SK-N-SH (cell line): ENCODE measurements around the gene VMP1. TPM values are rescaled to one million over a fixed set of nuclear protein-coding genes. Genes with fewer than 3 reads are reported as not detected.

Experiments
- CTCF ChIA-PET: fragments of 300-600, 350-600 bp; formaldehyde crosslinking; extraction: SDS; loops from one replicate; lab custom pipeline; 2021; lab: Yijun Ruan, JAX
- POLR2A ChIA-PET: fragments of 350-600 bp; sonication (Branson Sonifier 250); formaldehyde crosslinking; extraction: SDS; loops from one replicate; lab custom pipeline; 2020; ENCODE audit warnings: antibody characterized with exemption, inconsistent platforms; lab: Yijun Ruan, JAX
- DNase-seq: peaks from one replicate; pipeline ENCODE4 v3.0.0; 2012
- H2AFZ ChIP-seq: fragments of 200-600 bp; sonication (generic); 2 replicates; pipeline ENCODE4 v1.8.1; 2016; ENCODE audit warnings: antibody characterized with exemption, mild to moderate bottlenecking, low read depth
- H3F3A ChIP-seq: fragments of 200-600 bp; sonication (generic); replicated peaks from 2 replicates; pipeline ENCODE3; 2016; ENCODE audit warnings: antibody characterized with exemption, mild to moderate bottlenecking; ENCODE audit not compliant: insufficient read depth
- H3K27ac ChIP-seq, 2 experiments: fragments of 200-500 bp in 1 of 2; fragments of 200-600 bp in 1 of 2; sonication (Bioruptor generic) in 1 of 2; sonication (generic), shearing (Covaris generic) in 1 of 2; 2 replicates each; pipeline versions ENCODE4 v1.5.1 to v1.6.1; 2014 to 2016; ENCODE audit warnings: low read depth in 2 of 2, inconsistent platforms in 1 of 2, low read length in 1 of 2, mild to moderate bottlenecking in 1 of 2, mixed read lengths in 1 of 2
- H3K27me3 ChIP-seq: fragments of 200-600 bp; sonication (generic), shearing (Covaris generic); 2 replicates; pipeline ENCODE4 v1.6.1; 2016; ENCODE audit warnings: mixed run types; ENCODE audit not compliant: insufficient read depth
- H3K36me3 ChIP-seq, 2 experiments: fragments of 200-500 bp in 1 of 2; fragments of 200-600 bp in 1 of 2; sonication (Bioruptor generic) in 1 of 2; sonication (generic) in 1 of 2; replicated peaks in 1 of 2; 2 replicates each; pipeline versions ENCODE3 to v1.5.1; 2014 to 2016; ENCODE audit warnings: low read length in 1 of 2, mild to moderate bottlenecking in 1 of 2; ENCODE audit not compliant: insufficient read depth in 2 of 2, control insufficient read depth in 1 of 2
- H3K4me1 ChIP-seq, 2 experiments: fragments of 200-500 bp in 1 of 2; fragments of 200-600 bp in 1 of 2; sonication (Bioruptor generic) in 1 of 2; sonication (generic), shearing (Covaris generic) in 1 of 2; 2 replicates each; pipeline versions ENCODE4 v1.5.1 to v1.6.1; 2014 to 2016; ENCODE audit warnings: low read depth in 1 of 2, low read length in 1 of 2, mixed run types in 1 of 2; ENCODE audit not compliant: insufficient read depth in 2 of 2, control insufficient read depth in 1 of 2
- H3K4me2 ChIP-seq: fragments of 200-600 bp; sonication (generic), shearing (Covaris generic); 2 replicates; pipeline ENCODE4 v1.6.1; 2017; ENCODE audit warnings: mixed run types
- H3K4me3 ChIP-seq, 2 experiments: fragments of 200-500 bp in 1 of 2; fragments of 200-600 bp in 1 of 2; sonication (Bioruptor generic) in 1 of 2; sonication (generic), shearing (Covaris generic) in 1 of 2; 2 replicates each; pipeline versions ENCODE4 v1.5.1 to v1.8.1; 2014 to 2016; ENCODE audit warnings: low read depth in 2 of 2, inconsistent platforms in 1 of 2, low read length in 1 of 2, mild to moderate bottlenecking in 1 of 2, mixed read lengths in 1 of 2, moderate library complexity in 1 of 2
- H3K79me2 ChIP-seq: fragments of 200-600 bp; sonication (generic); 2 replicates; pipeline ENCODE4 v1.8.1; 2017; ENCODE audit warnings: mild to moderate bottlenecking; ENCODE audit not compliant: insufficient read depth
- H3K9ac ChIP-seq: fragments of 200-600 bp; sonication (generic); 2 replicates; pipeline ENCODE4 v1.6.1; 2017; ENCODE audit warnings: mixed run types
- H3K9me2 ChIP-seq: fragments of 200-600 bp; sonication (generic); 2 replicates; pipeline ENCODE4 v1.6.1; 2017; ENCODE audit warnings: mixed run types
- H3K9me3 ChIP-seq: fragments of 200-600 bp; sonication (generic); 2 replicates; pipeline ENCODE4 v1.6.1; 2017; ENCODE audit warnings: mixed run types, mild to moderate bottlenecking, moderate library complexity
- H4K20me1 ChIP-seq: fragments of 200-600 bp; sonication (generic); 2 replicates; pipeline ENCODE4 v1.6.1; 2017; ENCODE audit warnings: mild to moderate bottlenecking, mixed run types; ENCODE audit not compliant: insufficient read depth
- FOSL2 ChIP-seq: IDR thresholded peaks from 2 replicates; pipeline ENCODE4 v1.4.0; 2012; ENCODE audit warnings: low read depth, mild to moderate bottlenecking, moderate library complexity, borderline replicate concordance
- GABPA ChIP-seq: IDR thresholded peaks from 2 replicates; pipeline ENCODE4 v1.4.0; 2012; ENCODE audit warnings: low read depth, mild to moderate bottlenecking
- IRF3 ChIP-seq: fragments of 150-350 bp; IDR thresholded peaks from 2 replicates; pipeline ENCODE4 v1.6.1; 2016; ENCODE audit warnings: mild to moderate bottlenecking, low read depth, low read length
- JUND ChIP-seq: IDR thresholded peaks from 2 replicates; pipeline ENCODE4 v1.4.0; 2012
- MAX ChIP-seq: IDR thresholded peaks from 2 replicates; pipeline ENCODE4 v1.4.0; 2012; ENCODE audit warnings: low read depth
- MEF2A ChIP-seq: IDR thresholded peaks from 2 replicates; pipeline ENCODE4 v1.4.0; 2012; ENCODE audit warnings: low read depth, borderline replicate concordance
- POLR2AphosphoS5 ChIP-seq: IDR thresholded peaks from 2 replicates; pipeline ENCODE4 v1.6.1; 2012; ENCODE audit warnings: low read depth, low read length
- RAD21 ChIP-seq: IDR thresholded peaks from 2 replicates; pipeline ENCODE4 v1.6.1; 2012; ENCODE audit warnings: mild to moderate bottlenecking, low read length
- REST ChIP-seq: IDR thresholded peaks from 2 replicates; pipeline ENCODE4 v1.6.1; 2012; ENCODE audit warnings: mild to moderate bottlenecking, low read depth, low read length, moderate library complexity
- RFX5 ChIP-seq: IDR thresholded peaks from 2 replicates; pipeline ENCODE4 v1.6.1; 2012; ENCODE audit warnings: mild to moderate bottlenecking, improper control_type of control experiment, low read length
- SMC3 ChIP-seq: IDR thresholded peaks from 2 replicates; pipeline ENCODE4 v1.6.1; 2012; ENCODE audit warnings: low read depth, low read length, improper control_type of control experiment
- TAF1 ChIP-seq: IDR thresholded peaks from 2 replicates; pipeline ENCODE4 v1.6.1; 2012; ENCODE audit warnings: low read depth, mild to moderate bottlenecking, low read length, moderate library complexity, borderline replicate concordance
- TCF12 ChIP-seq: IDR thresholded peaks from 2 replicates; pipeline ENCODE4 v1.4.0; 2012
- TEAD4 ChIP-seq: IDR thresholded peaks from 2 replicates; pipeline ENCODE4 v1.4.0; 2012; ENCODE audit warnings: mild to moderate bottlenecking, borderline replicate concordance; ENCODE audit not compliant: insufficient read depth
- USF1 ChIP-seq: IDR thresholded peaks from 2 replicates; pipeline ENCODE4 v1.4.0; 2012; ENCODE audit warnings: low read depth, borderline replicate concordance
- YY1 ChIP-seq: IDR thresholded peaks from 2 replicates; pipeline ENCODE4 v1.4.0; 2012; ENCODE audit warnings: low read depth, mild to moderate bottlenecking
- ZBTB33 ChIP-seq: IDR thresholded peaks from 2 replicates; pipeline ENCODE4 v1.4.0; 2012; ENCODE audit warnings: low read depth, borderline replicate concordance
- WGBS: methylation state at CpG from one replicate; pipeline ENCODE4 v1.1.6; 2017; ENCODE audit warnings: low lambda C conversion rate; 5-methylcytosine and 5-hydroxymethylcytosine counted together
- polyA plus RNA-seq, 3 experiments: library from polyadenylated mRNA; depleted of rRNA; stranded (reverse); fragments of >200 nt; gene quantifications; 2 replicates each; pipeline ENCODE4 v1.2.3, GENCODE V29; 2012

The VMP1 gene
- polyA plus RNA-seq, 1 of the 3 experiments (the other 2 are of a cell fraction): 169 TPM

- ChIA-PET CTCF (interaction anchor here (0.9 to 2.0 kb wide), 3 partner anchors 190 to 401 kb away, joined by 3 to 4 read pairs (median 3); no protein-coding TSS in a partner anchor), POLR2A (no interaction called here)
- H3K4me3 ChIP-seq: no peak overlapping the region
- H3K79me2 ChIP-seq: peaks cover 97% of the 10 kb centered on the region
- peaks cover 16% of the 10 kb centered on the region for H4K20me1 ChIP-seq
- H3K4me1 ChIP-seq: peaks cover 9 to 10% of the 10 kb centered on the region in 2 experiments; a peak in 2 of 4 replicates
- no peak for DNase-seq
- peaks cover 21% of the 10 kb centered on the region for H3F3A ChIP-seq
- no peak overlapping the region for H3K4me2 ChIP-seq
- H3K9me2 ChIP-seq: no peaks in the 10 kb centered on the region
- no peak overlapping the region for H3K9ac ChIP-seq
- H2AFZ ChIP-seq: no peak overlapping the region
- H3K27ac ChIP-seq: no peak overlapping the region
- no peaks in the 10 kb centered on the region for H3K27me3 ChIP-seq
- no peaks in the 10 kb centered on the region for H3K36me3 ChIP-seq
- H3K9me3 ChIP-seq: no peaks in the 10 kb centered on the region
- TF ChIP-seq ZBTB33: no peak
- no peak for TF ChIP-seq TEAD4
- TF ChIP-seq RAD21: no peak
- no peak for TF ChIP-seq TAF1
- TF ChIP-seq TCF12: no peak
- TF ChIP-seq GABPA: no peak
- TF ChIP-seq SMC3: no peak
- TF ChIP-seq RFX5: no peak
- no peak for TF ChIP-seq FOSL2
These were observed 4.5 kb downstream of the VMP1 start for GRCh38 chr17:59711936-59712335.

GRCh38 chr17:59712862-59713261, 5.4 kb downstream of the VMP1 start:
- Histone ChIP-seq H3K36me3 (no peaks in the 10 kb centered on the region), H2AFZ (no peak overlapping the region), H4K20me1 (peaks cover 16% of the 10 kb centered on the region), H3K27ac (no peak overlapping the region), H3K4me3 (no peak overlapping the region), H3K9me3 (no peaks in the 10 kb centered on the region), H3F3A (peaks cover 15% of the 10 kb centered on the region), H3K27me3 (no peaks in the 10 kb centered on the region), H3K4me2 (no peak overlapping the region), H3K9me2 (no peaks in the 10 kb centered on the region), H3K79me2 (peaks cover 100% of the 10 kb centered on the region), H3K4me1 (peaks cover 9 to 10% of the 10 kb centered on the region in 2 experiments; a peak in 2 of 4 replicates), H3K9ac (no peak overlapping the region)
- no peak for DNase-seq
- ChIA-PET CTCF (no interaction called here), POLR2A (no interaction called here)
- 92% methylated on average over 2 of the region's 2 CpGs for WGBS
- TF ChIP-seq USF1 (no peak), MEF2A (no peak), TAF1 (no peak), GABPA (no peak), TEAD4 (no peak), RFX5 (no peak), ZBTB33 (no peak), MAX (no peak), RAD21 (no peak), YY1 (no peak), POLR2AphosphoS5 (no peak), IRF3 (no peak), REST (no peak), JUND (no peak)
